Body of pancreas (tissue), 4 donors: Measurements from ENCODE around the gene PLXNA3. TPM values are rescaled to one million over a fixed set of nuclear protein-coding genes. Genes with fewer than 3 reads are reported as not detected.

Experiments used
- ATAC-seq: fragments of 150-250 bp; one replicate; pipeline ENCODE4 v1.9.1; 2016
- DNase-seq, 4 donors: peaks; one replicate each; pipeline ENCODE4 v3.0.0-alpha.2; 2019
- H3K27ac ChIP-seq, 4 donors: fragments of 200-600 bp; sonication (generic); 1 replicate in 3 of 4; 2 replicates in 1 of 4; pipeline versions ENCODE4 v1.5.1 to v1.6.1; 2016 to 2019; ENCODE audit warnings: mild to moderate bottlenecking in 1 of 4, mixed read lengths in 1 of 4, moderate library complexity in 1 of 4
- H3K27me3 ChIP-seq, 2 donors: fragments of 200-600 bp; sonication (generic); one replicate each; pipeline ENCODE4 v1.6.0; 2016; ENCODE audit warnings: mild to moderate bottlenecking in 1 of 2
- H3K36me3 ChIP-seq, 2 donors: fragments of 200-600 bp; sonication (generic); replicated peaks in 1 of 2; 2 replicates each; pipeline ENCODE4 v1.5.1; 2016; ENCODE audit warnings: low read depth in 2 of 2; ENCODE audit not compliant: insufficient read depth in 1 of 2
- H3K4me1 ChIP-seq: fragments of 200-600 bp; sonication (generic); one replicate; pipeline ENCODE4 v1.6.0; 2016
- H3K4me3 ChIP-seq, 2 donors: fragments of 200-600 bp; sonication (generic); 1 replicate in 1 of 2; 2 replicates in 1 of 2; pipeline ENCODE4 v1.5.1; 2016 to 2019
- H3K9me3 ChIP-seq, 3 donors: fragments of 200-600 bp; sonication (generic); 1 replicate in 2 of 3; 2 replicates in 1 of 3; pipeline ENCODE4 v1.5.1; 2016
- CTCF ChIP-seq, 7 experiments: fragments of 450-650 bp in 4 of 7; fragments of 200-600 bp in 3 of 7; sonication (generic) in 3 of 7; IDR thresholded peaks; one replicate each; pipeline ENCODE4 v1.5.1; 2016 to 2019; ENCODE audit warnings: antibody characterized with exemption in 7 of 7
- POLR2A ChIP-seq, 3 donors: fragments of 450-650 bp; IDR thresholded peaks; one replicate each; pipeline ENCODE4 v1.6.1; 2016; ENCODE audit warnings: antibody characterized with exemption in 3 of 3, mild to moderate bottlenecking in 2 of 3
- WGBS, 2 donors: methylation state at CpG; one replicate each; pipeline ENCODE4 v1.1.5; 2017; 5-methylcytosine and 5-hydroxymethylcytosine counted together
- intact Hi-C: fragments of 100-400 bp; cut with DNase I; formaldehyde crosslinking; loops from one replicate; pipeline ENCODE4 v1.15.1; 2023
- total RNA-seq, 2 donors: library from RNA; depleted of rRNA; stranded (reverse); fragments of >200 nt; gene quantifications; one replicate each; pipeline ENCODE4 v1.1.0, GENCODE V29; 2016

The PLXNA3 gene
- total RNA-seq, 2 donors from 2014 or later = 7.3 to 19.1 TPM

- DNase-seq = no peak
- Histone ChIP-seq H3K4me1 (no peaks in the 10 kb centered on the region), H3K36me3 (peaks cover 0 to 2% of the 10 kb centered on the region in 2 donors), H3K4me3 (no peak overlapping the region), H3K27ac (no peak overlapping the region), H3K9me3 (no peaks in the 10 kb centered on the region), H3K27me3 (no peaks in the 10 kb centered on the region)
- ATAC-seq = no peak
- WGBS, 2 donors = 97% methylated on average over 27 of the region's 32 CpGs; no CpG with 5 or more reads in 1 of the 2 donors
- intact Hi-C loops = no loop called here
- TF ChIP-seq CTCF (IDR thresholded peaks at IDR 0.05) = no peak
- no peak for TF ChIP-seq POLR2A (IDR thresholded peaks at IDR 0.05)
Observed at GRCh38 chrX:154466036-154466435, 8.0 kb downstream of the PLXNA3 start.

GRCh38 chrX:154466907-154467306 lies 8.8 kb downstream of the PLXNA3 start:
- Histone ChIP-seq H3K36me3 (peaks cover 0 to 2% of the 10 kb centered on the region in 2 donors), H3K4me3 (no peak overlapping the region), H3K27me3 (no peaks in the 10 kb centered on the region), H3K4me1 (no peaks in the 10 kb centered on the region), H3K27ac (no peak overlapping the region), H3K9me3 (no peaks in the 10 kb centered on the region)
- no peak for DNase-seq
- 96% methylated on average over 7 of the region's 15 CpGs; no CpG with 5 or more reads in 1 of the 2 donors for WGBS, 2 donors
- no peak for ATAC-seq
- TF ChIP-seq CTCF (IDR thresholded peaks at IDR 0.05) = no peak
- no peak for TF ChIP-seq POLR2A (IDR thresholded peaks at IDR 0.05)
- intact Hi-C loops = no loop called here

- Histone ChIP-seq H3K36me3 (peaks cover 0 to 2% of the 10 kb centered on the region in 2 donors), H3K27ac (no peak overlapping the region), H3K4me1 (no peaks in the 10 kb centered on the region), H3K4me3 (no peak overlapping the region), H3K9me3 (no peaks in the 10 kb centered on the region), H3K27me3 (no peaks in the 10 kb centered on the region)
- 96 to 97% methylated on average over 6 to 9 of the region's 21 CpGs for WGBS, 2 donors
- intact Hi-C loops = no loop called here
- no peak for DNase-seq
- no peak for TF ChIP-seq POLR2A (IDR thresholded peaks at IDR 0.05)
- TF ChIP-seq CTCF (IDR thresholded peaks at IDR 0.05) = no peak
- no peak for ATAC-seq
Observed at GRCh38 chrX:154467556-154467955, 9.5 kb downstream of the PLXNA3 start.

GRCh38 chrX:154468217-154468616 lies 10.1 kb downstream of the PLXNA3 start:
- Histone ChIP-seq H3K27me3 (no peaks in the 10 kb centered on the region), H3K36me3 (peaks cover 0 to 2% of the 10 kb centered on the region in 2 donors), H3K4me3 (no peak overlapping the region), H3K4me1 (no peaks in the 10 kb centered on the region), H3K27ac (no peak overlapping the region), H3K9me3 (no peaks in the 10 kb centered on the region)
- intact Hi-C loops = no loop called here
- ATAC-seq = no peak
- DNase-seq = no peak
- TF ChIP-seq CTCF (IDR thresholded peaks at IDR 0.05) (no peak), POLR2A (IDR thresholded peaks at IDR 0.05) (no peak)
- WGBS, 2 donors = 95% methylated on average over 10 of the region's 23 CpGs; no CpG with 5 or more reads in 1 of the 2 donors

- 92 to 100% methylated on average over 2 to 6 of the region's 9 CpGs for WGBS, 2 donors
- no peak for ATAC-seq
- peaks cover 0 to 2% of the 10 kb centered on the region in 2 donors for H3K36me3 ChIP-seq
Observed at GRCh38 chrX:154469114-154469513, 11.0 kb downstream of the PLXNA3 start.

More at GRCh38 chrX:154469114-154469513, 11.0 kb downstream of the PLXNA3 start:
- no peak overlapping the region for H3K27ac ChIP-seq
- H3K4me3 ChIP-seq = no peak overlapping the region
- DNase-seq = no peak
- no peaks in the 10 kb centered on the region for H3K27me3 ChIP-seq
- intact Hi-C loops = no loop called here
- TF ChIP-seq POLR2A (IDR thresholded peaks at IDR 0.05) (no peak), CTCF (IDR thresholded peaks at IDR 0.05) (no peak)
- no peaks in the 10 kb centered on the region for H3K4me1 ChIP-seq
- H3K9me3 ChIP-seq = no peaks in the 10 kb centered on the region
